CD4-positive, alpha-beta T cell treated with Interferon gamma for 1 hour (primary cell): Measurements from ENCODE around the gene PPA1.
"Not testable (repeated sequence)": the region's sequence is repeated elsewhere in the genome, so short reads cannot be mapped to it uniquely, and the experiment has no call there.

Experiments used
- DNase-seq: peaks from one replicate; pipeline ENCODE4 v3.0.0-alpha.2; 2020

Gene PPA1

GRCh38 chr10:70233109-70233938 is at the start of gene PPA1:
PPA1 (minus strand) TSS chr10:70233429; CDS start chr10:70233327, 102 bp downstream.
- DNase-seq, result peak; percentile 99

- no peak for DNase-seq
These were observed 48.4 kb upstream of the PPA1 start for GRCh38 chr10:70281609-70282008.

- no peak for DNase-seq
These were observed 46.9 kb upstream of the PPA1 start for GRCh38 chr10:70280099-70280498.

GRCh38 chr10:70277396-70278030 is 44.3 kb upstream of the PPA1 start:
- DNase-seq, result no peak

GRCh38 chr10:70274643-70275042 is 41.4 kb upstream of the PPA1 start:
- DNase-seq, result no peak

GRCh38 chr10:70272925-70273316 is 39.7 kb upstream of the PPA1 start:
- DNase-seq, result no peak

GRCh38 chr10:70271996-70272924 is 39.0 kb upstream of the PPA1 start:
- no peak for DNase-seq

- no peak for DNase-seq
These were observed 37.7 kb upstream of the PPA1 start for GRCh38 chr10:70270952-70271351.

GRCh38 chr10:70269741-70270140 is 36.5 kb upstream of the PPA1 start:
- no peak for DNase-seq

- DNase-seq, result no peak
These were observed 35.1 kb upstream of the PPA1 start for GRCh38 chr10:70268376-70268775.

- peak; percentile 51 for DNase-seq
These were observed 34.1 kb upstream of the PPA1 start for GRCh38 chr10:70267161-70267933.

- DNase-seq, result no peak
These were observed 33.5 kb upstream of the PPA1 start for GRCh38 chr10:70266701-70267100.

- no peak for DNase-seq
These were observed 32.8 kb upstream of the PPA1 start for GRCh38 chr10:70266056-70266455.

- no peak for DNase-seq
These were observed 31.9 kb upstream of the PPA1 start for GRCh38 chr10:70265032-70265689.

- DNase-seq, result no peak
These were observed 27.5 kb upstream of the PPA1 start for GRCh38 chr10:70260734-70261133.

- DNase-seq, result no peak
These were observed 27.0 kb upstream of the PPA1 start for GRCh38 chr10:70260259-70260658.

GRCh38 chr10:70258216-70258615 is 25.0 kb upstream of the PPA1 start:
- no peak for DNase-seq

GRCh38 chr10:70257816-70258215 is 24.6 kb upstream of the PPA1 start:
- DNase-seq, result not testable (repeated sequence)

- no peak for DNase-seq
These were observed 23.2 kb upstream of the PPA1 start for GRCh38 chr10:70256463-70256862.

GRCh38 chr10:70255329-70256299 is 22.4 kb upstream of the PPA1 start:
- DNase-seq, result peak; percentile 46
